GM18508 (cell line): Measurements from ENCODE around the gene PRKAG1.

Source experiments
- ATAC-seq: cut with Tn5 transposase; IDR thresholded peaks from one replicate; pipeline ENCODE4 v1.9.1; 2021; ENCODE audit warnings: moderate number of reproducible peaks; ENCODE audit not compliant: insufficient read depth, unreplicated experiment

PRKAG1 gene

GRCh38 chr12:49015196-49015595 lies 3.4 kb downstream of the PRKAG1 start:
- ATAC-seq: no peak

GRCh38 chr12:49014547-49014946 lies 4.0 kb downstream of the PRKAG1 start:
- no peak for ATAC-seq

- ATAC-seq: no peak
These were observed 5.1 kb downstream of the PRKAG1 start for GRCh38 chr12:49013428-49013827.

- ATAC-seq: no peak
These were observed 5.8 kb downstream of the PRKAG1 start for GRCh38 chr12:49012739-49013138.

DNA sequence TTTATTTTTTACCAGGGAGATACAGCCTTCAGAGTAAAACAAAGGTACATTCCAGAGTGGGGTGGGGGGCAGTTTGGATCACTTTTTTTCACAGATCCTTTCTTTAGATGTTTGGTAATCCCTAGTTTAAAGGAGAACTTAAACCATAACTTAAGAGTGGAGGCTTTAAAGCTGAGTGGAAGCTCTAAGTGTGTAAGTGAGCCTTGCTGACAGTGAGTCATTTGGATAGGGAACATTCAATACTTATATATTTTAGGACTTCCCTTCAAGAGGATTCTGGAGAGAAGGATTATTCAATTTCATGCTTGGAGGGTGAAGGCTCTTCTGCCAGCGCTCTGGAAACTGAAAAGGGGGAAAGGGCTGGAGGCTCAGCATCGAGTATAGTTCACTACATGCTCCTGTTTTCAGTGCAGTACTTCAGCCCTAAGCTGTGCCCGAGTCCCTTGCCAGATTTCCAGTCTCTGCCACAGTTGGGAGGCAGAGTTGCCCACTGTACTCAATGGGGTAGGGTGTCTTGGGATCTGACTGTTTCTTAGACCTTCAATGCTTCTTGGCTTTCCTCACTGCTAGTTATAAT lies 8.4 kb downstream of the PRKAG1 start:
- ATAC-seq: no peak

- ATAC-seq: no peak
These were observed 9.6 kb downstream of the PRKAG1 start for GRCh38 chr12:49008943-49009342.

GRCh38 chr12:49000346-49000745 lies 18.2 kb downstream of the PRKAG1 start:
- no peak for ATAC-seq

DNA sequence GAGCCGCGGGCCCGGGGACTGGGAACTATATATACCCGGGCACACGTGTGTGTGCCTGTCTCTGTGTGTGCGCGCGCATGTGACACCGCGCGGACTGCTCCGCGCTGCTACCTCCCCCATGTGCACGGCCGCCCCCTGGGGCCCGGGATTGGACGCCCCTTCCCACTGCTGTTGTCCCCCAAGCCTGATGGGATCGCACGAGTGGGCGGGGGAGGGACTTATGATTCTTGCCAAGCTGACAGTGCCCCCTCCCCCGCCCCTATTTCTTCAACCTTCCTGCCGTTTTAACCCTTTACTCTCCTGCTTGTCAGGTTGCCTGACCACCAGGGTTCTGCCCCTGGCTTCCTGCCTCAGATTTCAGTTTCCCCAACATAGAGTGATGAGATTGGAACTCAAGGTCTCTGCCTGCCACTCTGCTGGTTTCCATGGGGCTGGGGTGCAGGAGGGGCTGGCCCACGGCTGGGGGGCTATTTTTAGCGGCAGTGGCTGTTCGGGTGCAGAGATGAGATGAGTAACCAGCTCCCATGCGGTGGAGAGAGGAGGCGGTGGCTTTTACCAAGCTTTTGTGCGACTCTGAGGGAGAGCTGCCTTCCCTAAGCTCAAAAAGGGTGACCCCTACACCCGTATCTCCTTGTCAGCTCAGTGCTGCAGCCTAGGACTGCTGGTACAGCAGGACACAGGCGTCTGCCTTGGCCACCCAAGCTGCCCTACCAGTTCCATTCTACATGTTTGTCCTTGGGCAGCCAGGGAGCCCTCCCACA lies 19.0 kb downstream of the PRKAG1 start, which contains the start of gene DDN:
Gene DDN (minus strand): TSS at position 5 of the 761 bp plus-strand sequence. CDS start 88 bp downstream, outside the sequence.
- ATAC-seq: no peak

DNA sequence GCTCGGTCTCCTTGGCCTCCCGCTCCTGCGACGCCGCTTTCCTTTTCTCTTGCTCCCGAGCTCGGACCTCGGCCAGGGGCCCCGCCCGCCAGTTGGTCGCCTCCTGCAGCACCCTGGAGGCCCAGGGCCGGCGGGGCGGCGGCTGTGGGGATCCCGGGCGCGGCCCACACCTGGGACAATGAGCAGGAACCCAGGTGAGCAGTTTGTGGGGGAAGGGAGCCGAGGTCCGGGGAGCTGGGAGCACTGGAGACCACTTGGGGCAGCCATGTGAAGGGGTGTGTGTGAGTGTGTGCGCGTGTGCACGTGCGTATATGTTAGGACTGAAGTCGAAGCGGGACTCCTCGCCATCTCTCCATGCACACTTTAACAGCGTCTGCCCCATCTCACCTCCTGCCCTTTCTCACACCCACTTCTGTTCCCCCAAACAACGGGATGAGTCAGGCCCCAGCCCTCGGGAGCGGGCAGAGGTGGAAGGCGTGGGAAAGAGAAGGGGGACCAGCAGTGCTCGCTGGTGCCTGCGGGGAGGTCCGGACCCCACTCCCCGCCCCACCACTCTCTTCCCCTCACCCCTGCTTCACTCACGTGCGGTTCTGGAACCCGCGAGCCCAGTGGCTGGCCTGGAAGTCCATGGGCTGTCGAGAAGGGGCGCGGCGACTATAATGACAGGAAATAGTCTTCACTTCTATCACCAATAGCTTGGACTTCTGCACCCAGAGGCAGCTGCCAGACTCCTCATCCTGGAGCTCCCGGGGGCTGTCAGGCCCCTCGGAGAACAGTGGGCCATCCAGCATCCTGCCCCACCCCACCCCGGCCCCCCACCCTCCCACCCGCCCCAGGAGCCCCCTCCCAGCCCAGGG lies 19.9 kb downstream of the PRKAG1 start:
- ATAC-seq: no peak

DNA sequence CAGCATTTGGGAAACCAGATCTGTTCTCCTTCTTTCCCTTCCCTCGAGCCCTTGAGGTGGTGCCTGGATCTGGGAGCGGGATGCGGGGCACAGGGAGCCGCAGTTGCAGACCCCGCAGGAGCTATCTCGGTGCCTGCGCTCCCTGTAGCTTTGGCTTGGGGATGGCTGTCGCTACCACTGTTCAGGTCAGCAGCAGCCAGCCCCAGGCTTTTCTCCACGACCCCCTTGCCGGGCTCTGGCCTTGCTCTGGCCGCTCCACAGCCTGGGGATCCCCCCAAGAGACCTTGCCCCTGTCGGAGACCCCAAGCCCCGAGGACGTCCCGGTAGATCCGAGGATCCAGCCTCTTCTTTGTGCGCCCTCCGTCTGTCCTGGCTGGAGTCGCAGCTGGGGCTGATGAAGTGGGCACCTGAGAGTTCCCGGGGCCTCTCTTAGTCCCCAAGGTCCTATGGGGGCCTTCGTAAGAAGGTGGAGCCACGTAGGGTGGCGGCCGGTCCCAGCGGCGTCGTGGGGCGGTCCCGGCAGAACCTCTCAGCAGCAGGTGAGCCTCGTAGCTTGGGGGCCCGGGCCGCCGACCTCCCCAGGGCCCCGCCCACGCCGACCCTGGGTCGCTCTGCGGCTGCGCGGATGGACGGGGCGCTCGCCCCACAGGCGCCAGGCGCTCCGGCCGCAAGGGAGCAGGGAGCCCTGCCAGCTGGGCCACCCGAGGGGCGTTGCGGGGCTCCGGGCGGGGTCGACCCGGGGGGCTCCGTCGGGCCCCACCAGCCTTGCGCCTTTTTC lies 20.7 kb downstream of the PRKAG1 start:
- no peak for ATAC-seq

DNA sequence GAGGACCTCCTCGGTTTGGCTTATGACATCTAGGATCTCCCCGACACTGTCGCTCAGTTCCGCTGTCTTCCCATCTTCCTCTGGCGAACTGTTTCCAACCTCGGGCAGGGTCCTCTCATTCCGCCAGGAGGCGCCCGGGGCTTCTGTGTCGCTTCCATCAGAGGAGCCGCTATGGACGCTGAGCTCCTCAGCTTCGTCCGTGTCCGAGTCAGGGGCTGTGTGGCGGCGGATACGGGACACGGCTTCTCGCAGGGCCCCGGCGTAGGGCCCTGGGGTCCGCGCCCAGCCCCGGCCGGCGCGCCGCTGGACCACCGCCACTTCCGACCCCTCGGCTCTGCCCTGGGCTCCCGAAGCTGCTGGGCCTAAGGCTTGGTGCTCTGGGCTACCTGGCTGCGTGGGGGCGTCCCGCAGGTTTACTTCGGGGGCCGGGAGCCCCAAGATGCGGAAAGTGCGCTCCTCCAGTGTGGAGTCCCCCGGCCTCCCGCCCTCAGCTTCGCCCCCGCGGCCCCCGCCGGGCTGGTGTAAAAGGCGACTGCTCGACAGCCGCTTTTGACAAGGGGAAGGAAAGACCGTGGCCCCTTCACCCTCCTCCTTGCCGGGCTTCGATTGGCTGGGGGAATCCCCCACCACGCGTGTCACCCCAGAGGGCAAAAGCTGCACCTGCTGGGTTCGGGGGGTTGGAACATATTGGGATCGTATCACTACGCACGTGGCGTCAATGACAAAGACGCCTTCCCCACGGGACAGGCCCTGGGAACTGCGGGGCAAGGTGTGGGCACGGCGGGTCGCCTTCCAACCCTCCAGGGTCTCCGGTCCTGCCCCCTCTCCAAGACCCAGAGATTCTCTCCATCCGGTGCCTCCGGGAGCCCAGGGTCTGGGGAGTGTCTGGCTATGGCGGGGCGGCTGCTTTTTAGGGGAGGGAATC lies 21.5 kb downstream of the PRKAG1 start:
- ATAC-seq: no peak

- no peak for ATAC-seq
These were observed 23.3 kb downstream of the PRKAG1 start for GRCh38 chr12:48995086-48995879.

- no peak for ATAC-seq
These were observed 24.1 kb downstream of the PRKAG1 start for GRCh38 chr12:48994224-48995085.

DNA sequence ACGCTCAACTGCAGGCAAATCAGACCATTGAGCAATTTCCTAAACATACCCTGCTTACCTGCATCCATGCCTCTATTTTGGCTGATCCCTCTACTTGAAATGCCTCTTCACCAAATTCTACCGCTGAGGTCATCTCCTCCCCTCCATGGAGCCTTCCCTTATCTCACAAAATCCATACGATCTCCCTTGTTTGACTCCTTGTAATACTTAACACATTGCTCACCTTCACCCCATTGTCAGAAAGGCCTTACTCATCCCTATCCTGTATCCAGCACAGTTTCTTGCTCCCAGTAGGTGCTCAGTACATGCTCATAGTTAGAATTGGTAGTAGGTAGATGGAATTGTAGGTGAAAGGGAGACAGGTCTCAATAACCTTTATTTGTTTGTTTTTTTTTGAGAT lies 24.8 kb downstream of the PRKAG1 start:
- ATAC-seq: no peak

GRCh38 chr12:48991247-48992050 lies 27.1 kb downstream of the PRKAG1 start:
- ATAC-seq: no peak

DNA sequence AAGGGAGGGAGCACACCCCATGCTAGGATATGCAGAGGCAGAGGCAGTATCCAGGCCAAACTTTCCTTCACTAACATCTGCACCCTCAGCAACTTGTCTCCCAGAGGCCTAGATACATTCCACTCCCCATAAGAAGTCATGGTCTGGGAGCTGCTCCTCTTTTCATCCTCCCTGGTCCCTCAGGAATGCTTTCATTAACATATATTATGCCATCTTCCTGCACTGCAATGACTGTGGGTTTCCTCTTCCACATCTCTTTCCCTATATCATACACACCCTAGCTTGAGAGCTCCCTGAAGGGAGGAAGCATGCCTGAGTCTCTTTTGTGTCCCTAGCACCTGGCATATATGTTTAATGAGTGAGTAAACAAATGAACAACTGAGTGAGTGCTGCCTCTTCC lies 28.0 kb downstream of the PRKAG1 start:
- no peak for ATAC-seq
